SK-N-MC (cell line): ENCODE data around the gene NRAS.

Source experiments
- DNase-seq: peaks from one replicate; pipeline ENCODE4 v3.0.0-alpha.2; 2011; ENCODE audit warnings: low read depth, low spot score
- H3K27ac ChIP-seq: fragments of 200-600 bp; sonication (generic); 2 replicates; pipeline ENCODE4 v1.5.1; 2016; ENCODE audit warnings: mixed run types
- H3K36me3 ChIP-seq: fragments of 200-600 bp; sonication (generic); 2 replicates; pipeline ENCODE4 v1.6.1; 2017; ENCODE audit warnings: antibody characterized with exemption, low read length, mixed read lengths; ENCODE audit not compliant: insufficient read depth
- H3K4me3 ChIP-seq: fragments of 200-600 bp; sonication (generic); 2 replicates; pipeline ENCODE4 v1.5.1; 2016
- H3K9ac ChIP-seq: fragments of 200-600 bp; sonication (generic); 2 replicates; pipeline ENCODE4 v1.8.0; 2017; ENCODE audit warnings: mixed run types, mixed read lengths; ENCODE audit not compliant: insufficient read length
- H3K9me3 ChIP-seq: fragments of 200-600 bp; sonication (generic); 2 replicates; pipeline ENCODE4 v1.6.1; 2017; ENCODE audit warnings: low read depth, mild to moderate bottlenecking, antibody characterized with exemption, low read length, moderate library complexity, mixed read lengths
- EZH2 ChIP-seq: fragments of 200-600 bp; sonication (generic); IDR thresholded peaks from one replicate; pipeline ENCODE4 v1.6.1; 2017; ENCODE audit warnings: antibody characterized with exemption
- FOXP2 ChIP-seq: optimal IDR thresholded peaks from 2 replicates; pipeline ENCODE3; 2011; ENCODE audit warnings: mild to moderate bottlenecking, moderate library complexity; ENCODE audit not compliant: insufficient read depth; ENCODE audit errors: extremely low read length, control extremely low read depth
- POLR2AphosphoS5 ChIP-seq: IDR thresholded peaks from 2 replicates; pipeline ENCODE4 v1.6.1; 2012; ENCODE audit warnings: mild to moderate bottlenecking, low read depth, low read length, borderline replicate concordance

NRAS gene

GRCh38 chr1:114740331-114740730 is 23.8 kb upstream of the NRAS start:
- Histone ChIP-seq H3K9me3 (no peaks in the 10 kb centered on the region), H3K27ac (peak overlapping the region; percentile 48), H3K36me3 (peaks cover 99% of the 10 kb centered on the region), H3K9ac (no peak overlapping the region), H3K4me3 (no peak overlapping the region)
- no peak for TF ChIP-seq EZH2
- no peak for TF ChIP-seq FOXP2
- TF ChIP-seq POLR2AphosphoS5 = no peak
- no peak for DNase-seq

- H3K27ac ChIP-seq = no peak overlapping the region
- H3K9me3 ChIP-seq = no peaks in the 10 kb centered on the region
- no peak for TF ChIP-seq POLR2AphosphoS5
- no peak for TF ChIP-seq EZH2
- TF ChIP-seq FOXP2 = no peak
- H3K9ac ChIP-seq = no peak overlapping the region
- H3K4me3 ChIP-seq = no peak overlapping the region
- H3K36me3 ChIP-seq = peaks cover 99% of the 10 kb centered on the region
- no peak for DNase-seq
Observed at GRCh38 chr1:114737314-114737849, 20.8 kb upstream of the NRAS start.

GRCh38 chr1:114735479-114735878 is 18.9 kb upstream of the NRAS start:
- H3K9me3 ChIP-seq = no peaks in the 10 kb centered on the region
- H3K36me3 ChIP-seq = peaks cover 99% of the 10 kb centered on the region
- TF ChIP-seq EZH2 (no peak), POLR2AphosphoS5 (no peak), FOXP2 (no peak)
- DNase-seq = no peak
- H3K9ac ChIP-seq = no peak overlapping the region
- no peak overlapping the region for H3K4me3 ChIP-seq
- H3K27ac ChIP-seq = 0 out of 2 replicates have a peak overlapping the region, but pooled peaks have one; percentile 23

GRCh38 chr1:114729782-114730181 is 13.2 kb upstream of the NRAS start:
- Histone ChIP-seq H3K9ac (no peak overlapping the region), H3K4me3 (no peak overlapping the region), H3K27ac (no peak overlapping the region), H3K36me3 (peaks cover 100% of the 10 kb centered on the region), H3K9me3 (no peaks in the 10 kb centered on the region)
- DNase-seq = no peak
- no peak for TF ChIP-seq POLR2AphosphoS5
- no peak for TF ChIP-seq FOXP2
- no peak for TF ChIP-seq EZH2

GRCh38 chr1:114728553-114728952 is 12.0 kb upstream of the NRAS start:
- peaks cover 100% of the 10 kb centered on the region for H3K36me3 ChIP-seq
- no peak overlapping the region for H3K27ac ChIP-seq
- H3K9me3 ChIP-seq = no peaks in the 10 kb centered on the region
- no peak overlapping the region for H3K4me3 ChIP-seq
- TF ChIP-seq EZH2 = no peak
- no peak for TF ChIP-seq FOXP2
- no peak for TF ChIP-seq POLR2AphosphoS5
- no peak overlapping the region for H3K9ac ChIP-seq
- no peak for DNase-seq

GRCh38 chr1:114725230-114725629 is 8.7 kb upstream of the NRAS start:
- Histone ChIP-seq H3K27ac (no peak overlapping the region), H3K36me3 (peaks cover 99% of the 10 kb centered on the region), H3K4me3 (no peak overlapping the region), H3K9ac (no peak overlapping the region), H3K9me3 (no peaks in the 10 kb centered on the region)
- DNase-seq = no peak
- TF ChIP-seq POLR2AphosphoS5 = no peak
- TF ChIP-seq EZH2 = no peak
- TF ChIP-seq FOXP2 = no peak

GRCh38 chr1:114723915-114724314 is 7.3 kb upstream of the NRAS start:
- no peak overlapping the region for H3K4me3 ChIP-seq
- H3K9ac ChIP-seq = no peak overlapping the region
- DNase-seq = no peak
- H3K9me3 ChIP-seq = no peaks in the 10 kb centered on the region
- 0 out of 2 replicates have a peak overlapping the region, but pooled peaks have one; percentile 12 for H3K27ac ChIP-seq
- TF ChIP-seq POLR2AphosphoS5 = no peak
- H3K36me3 ChIP-seq = peaks cover 99% of the 10 kb centered on the region

- H3K9me3 ChIP-seq = no peaks in the 10 kb centered on the region
- peaks cover 99% of the 10 kb centered on the region for H3K36me3 ChIP-seq
- no peak overlapping the region for H3K4me3 ChIP-seq
- TF ChIP-seq EZH2 (no peak), FOXP2 (no peak), POLR2AphosphoS5 (no peak)
- 0 out of 2 replicates have a peak overlapping the region, but pooled peaks have one; percentile 37 for H3K27ac ChIP-seq
- DNase-seq = no peak
- H3K9ac ChIP-seq = no peak overlapping the region
Observed at GRCh38 chr1:114723457-114723856, 6.9 kb upstream of the NRAS start.

- TF ChIP-seq EZH2 (no peak), FOXP2 (no peak), POLR2AphosphoS5 (no peak)
- H3K36me3 ChIP-seq = peaks cover 92% of the 10 kb centered on the region
- no peak overlapping the region for H3K4me3 ChIP-seq
- no peak for DNase-seq
- no peaks in the 10 kb centered on the region for H3K9me3 ChIP-seq
- no peak overlapping the region for H3K9ac ChIP-seq
- peak overlapping the region; percentile 68 for H3K27ac ChIP-seq
Observed at GRCh38 chr1:114720492-114720891, 3.9 kb upstream of the NRAS start.
